Measurements from ENCODE around the gene TMEM255B. TPM values are rescaled to one million over a fixed set of nuclear protein-coding genes. Genes with fewer than 3 reads are reported as not detected.
"Not testable (repeated sequence)": the region's sequence is repeated elsewhere in the genome, so short reads cannot be mapped to it uniquely, and the experiment has no call there.

Gene TMEM255B
- total and polyA plus RNA-seq, 2 donors (not counting 3 experiments of a cell fraction or from before 2014, with no cell fraction given) = 105 to 121 TPM

GRCh38 chr13:113834006-113834405, 75.0 kb downstream of the TMEM255B start:
- H3K9me3 ChIP-seq (replicated peaks; ENCODE audit: control insufficient read depth, insufficient read depth, low read length); FAIRE-seq; DNase-seq (ENCODE audit: low read depth, low spot score); H3K27ac ChIP-seq (ENCODE audit: insufficient read depth, low read depth, low read length); BruUV-seq (replicated peaks); H3K9ac ChIP-seq (replicated peaks; ENCODE audit: extremely low read depth, insufficient read depth, low read length); POLR2A ChIA-PET; H3K9me1 ChIP-seq (replicated peaks; ENCODE audit: control insufficient read depth, extremely low read depth, insufficient read depth, low read length); H3K79me2 ChIP-seq (ENCODE audit: control insufficient read depth, insufficient read depth, low read length); H4K20me1 ChIP-seq (replicated peaks; ENCODE audit: control insufficient read depth, extremely low read depth, insufficient read depth, low read length); H3K27me3 ChIP-seq (ENCODE audit: control insufficient read depth in 2 of 2, insufficient read depth in 2 of 2, low read length in 2 of 2); H3K4me3 ChIP-seq (replicated peaks in 1 of 3; ENCODE audit: insufficient read depth in 1 of 3, low read depth in 1 of 3, low read length in 3 of 3); H3K4me2 ChIP-seq (ENCODE audit: insufficient read depth, low read length); dilution Hi-C loops (cut with MboI; ENCODE audit: extremely low pct_ligation_motif_present, low sequenced_read_pairs); CTCF ChIA-PET; intact Hi-C loops (cut with micrococcal nuclease); H2AFZ ChIP-seq (ENCODE audit: low read depth, low read length): not testable (repeated sequence)
- H3K36me3 ChIP-seq (ENCODE audit: control insufficient read depth in 2 of 2, extremely low read depth in 1 of 2, insufficient read depth in 2 of 2, low read length in 2 of 2) = peaks cover 0 to 15% of the 10 kb centered on the region in 2 experiments
- peaks cover 13% of the 10 kb centered on the region for H3K4me1 ChIP-seq (ENCODE audit: control insufficient read depth, extremely low read depth, insufficient read depth, low read length)

GRCh38 chr13:113834496-113835200, 75.6 kb downstream of the TMEM255B start:
- Histone ChIP-seq H3K79me2 (ENCODE audit: control insufficient read depth, insufficient read depth, low read length) (no peaks in the 10 kb centered on the region), H3K9me1 (replicated peaks; ENCODE audit: control insufficient read depth, extremely low read depth, insufficient read depth, low read length) (no peaks in the 10 kb centered on the region), H3K4me3 (replicated peaks in 1 of 3; ENCODE audit: insufficient read depth in 1 of 3, low read depth in 1 of 3, low read length in 3 of 3) (no peak overlapping the region), H3K9me3 (replicated peaks; ENCODE audit: control insufficient read depth, insufficient read depth, low read length) (no peaks in the 10 kb centered on the region), H3K4me1 (ENCODE audit: control insufficient read depth, extremely low read depth, insufficient read depth, low read length) (peaks cover 13% of the 10 kb centered on the region), H4K20me1 (replicated peaks; ENCODE audit: control insufficient read depth, extremely low read depth, insufficient read depth, low read length) (no peaks in the 10 kb centered on the region), H2AFZ (ENCODE audit: low read depth, low read length) (no peak overlapping the region), H3K4me2 (ENCODE audit: insufficient read depth, low read length) (no peak overlapping the region), H3K36me3 (ENCODE audit: control insufficient read depth in 2 of 2, extremely low read depth in 1 of 2, insufficient read depth in 2 of 2, low read length in 2 of 2) (peaks cover 0 to 15% of the 10 kb centered on the region in 2 experiments), H3K9ac (replicated peaks; ENCODE audit: extremely low read depth, insufficient read depth, low read length) (no peak overlapping the region), H3K27me3 (ENCODE audit: control insufficient read depth in 2 of 2, insufficient read depth in 2 of 2, low read length in 2 of 2) (no peaks in the 10 kb centered on the region), H3K27ac (ENCODE audit: insufficient read depth, low read depth, low read length) (no peak overlapping the region)
- FAIRE-seq (no peak), DNase-seq (ENCODE audit: low read depth, low spot score) (no peak)
- ChIA-PET POLR2A (no interaction called here), CTCF (no interaction called here)
- TF ChIP-seq POLR2AphosphoS5 (IDR thresholded peaks at IDR 0.05; ENCODE audit: insufficient read depth, low read depth, low read length) (no peak), POLR2A (IDR thresholded peaks at IDR 0.05; ENCODE audit: low read depth, low read length) (no peak), JUN (IDR thresholded peaks at IDR 0.05; ENCODE audit: borderline replicate concordance, insufficient read depth, insufficient read length, low read depth) (no peak), EZH2 (IDR thresholded peaks at IDR 0.05; ENCODE audit: borderline replicate concordance, low read depth, low read length, severe bottlenecking) (no peak), MYC (IDR thresholded peaks at IDR 0.05; ENCODE audit: low read depth, low read length) (no peak), GATA2 (IDR thresholded peaks at IDR 0.05; ENCODE audit: insufficient read depth, insufficient read length, low read depth, low read length) (no peak), FOS (IDR thresholded peaks at IDR 0.05; ENCODE audit: borderline replicate concordance, insufficient read depth, low read length) (no peak)
- TF ChIP-seq, protein P1, sequence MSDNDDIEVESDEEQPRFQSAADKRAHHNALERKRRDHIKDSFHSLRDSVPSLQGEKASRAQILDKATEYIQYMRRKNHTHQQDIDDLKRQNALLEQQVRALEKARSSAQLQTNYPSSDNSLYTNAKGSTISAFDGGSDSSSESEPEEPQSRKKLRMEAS (IDR thresholded peaks at IDR 0.05; ENCODE audit: insufficient read depth, insufficient read length) = no peak
- TF ChIP-seq, protein P2, sequence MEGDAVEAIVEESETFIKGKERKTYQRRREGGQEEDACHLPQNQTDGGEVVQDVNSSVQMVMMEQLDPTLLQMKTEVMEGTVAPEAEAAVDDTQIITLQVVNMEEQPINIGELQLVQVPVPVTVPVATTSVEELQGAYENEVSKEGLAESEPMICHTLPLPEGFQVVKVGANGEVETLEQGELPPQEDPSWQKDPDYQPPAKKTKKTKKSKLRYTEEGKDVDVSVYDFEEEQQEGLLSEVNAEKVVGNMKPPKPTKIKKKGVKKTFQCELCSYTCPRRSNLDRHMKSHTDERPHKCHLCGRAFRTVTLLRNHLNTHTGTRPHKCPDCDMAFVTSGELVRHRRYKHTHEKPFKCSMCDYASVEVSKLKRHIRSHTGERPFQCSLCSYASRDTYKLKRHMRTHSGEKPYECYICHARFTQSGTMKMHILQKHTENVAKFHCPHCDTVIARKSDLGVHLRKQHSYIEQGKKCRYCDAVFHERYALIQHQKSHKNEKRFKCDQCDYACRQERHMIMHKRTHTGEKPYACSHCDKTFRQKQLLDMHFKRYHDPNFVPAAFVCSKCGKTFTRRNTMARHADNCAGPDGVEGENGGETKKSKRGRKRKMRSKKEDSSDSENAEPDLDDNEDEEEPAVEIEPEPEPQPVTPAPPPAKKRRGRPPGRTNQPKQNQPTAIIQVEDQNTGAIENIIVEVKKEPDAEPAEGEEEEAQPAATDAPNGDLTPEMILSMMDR (IDR thresholded peaks at IDR 0.05; ENCODE audit: extremely low read depth in 1 of 2, insufficient read depth in 1 of 2, low read depth in 1 of 2, low read length in 2 of 2) = no peak
- intact Hi-C loops (cut with micrococcal nuclease) = no loop called here
- dilution Hi-C loops (cut with MboI; ENCODE audit: extremely low pct_ligation_motif_present, low sequenced_read_pairs) = no loop called here
- BruUV-seq (replicated peaks) = no TSS peak
